Neural progenitor cell (in vitro differentiated cells): ENCODE data around the gene DTYMK. TPM values are rescaled to one million over a fixed set of nuclear protein-coding genes. Genes with fewer than 3 reads are reported as not detected.

Experiments used
- DNase-seq: peaks from one replicate; pipeline ENCODE4 v3.0.0-alpha.2; 2016; ENCODE audit warnings: low spot score
- H2AFZ ChIP-seq: fragments of 200-600 bp; sonication (generic); replicated peaks from 2 replicates; pipeline ENCODE4 v1.6.1; 2016; ENCODE audit warnings: antibody characterized with exemption
- H3F3A ChIP-seq: fragments of 200-600 bp; sonication (generic); 2 replicates; pipeline ENCODE4 v1.6.1; 2016; ENCODE audit warnings: antibody characterized with exemption, low read depth
- H3K27ac ChIP-seq: fragments of 200-600 bp; sonication (generic); 2 replicates; pipeline ENCODE4 v1.5.1; 2016; ENCODE audit warnings: mild to moderate bottlenecking
- H3K27me3 ChIP-seq: fragments of 200-600 bp; sonication (generic); 2 replicates; pipeline ENCODE4 v1.6.1; 2016; ENCODE audit warnings: mild to moderate bottlenecking, moderate library complexity
- H3K36me3 ChIP-seq: fragments of 200-600 bp; sonication (generic); 2 replicates; pipeline ENCODE4 v1.5.1; 2016
- H3K4me1 ChIP-seq: fragments of 200-600 bp; sonication (generic); 2 replicates; pipeline ENCODE4 v1.6.1; 2016; ENCODE audit warnings: mixed run types
- H3K4me2 ChIP-seq: fragments of 200-600 bp; sonication (generic); 2 replicates; pipeline ENCODE4 v1.6.1; 2016
- H3K4me3 ChIP-seq: fragments of 200-600 bp; sonication (generic); 2 replicates; pipeline ENCODE4 v1.5.1; 2016
- H3K79me2 ChIP-seq: fragments of 200-600 bp; sonication (generic); 2 replicates; pipeline ENCODE4 v1.6.1; 2016; ENCODE audit warnings: low read depth
- H3K9ac ChIP-seq: fragments of 200-600 bp; sonication (generic); 2 replicates; pipeline ENCODE4 v1.6.1; 2016
- H3K9me3 ChIP-seq: fragments of 200-600 bp; sonication (generic); 2 replicates; pipeline ENCODE4 v1.5.1; 2016; ENCODE audit warnings: low read depth
- H4K20me1 ChIP-seq: fragments of 200-600 bp; sonication (generic); 2 replicates; pipeline ENCODE4 v1.6.1; 2016; ENCODE audit warnings: low read depth
- H3K27ac Mint-ChIP-seq: 3 replicates; pipeline ENCODE4 v1.8.0; 2021; ENCODE audit warnings: mixed read lengths
- H3K27me3 Mint-ChIP-seq: 2 replicates; pipeline ENCODE4 v1.8.0; 2022; ENCODE audit warnings: low read depth, mild to moderate bottlenecking, inconsistent platforms, moderate library complexity, mixed read lengths; ENCODE audit not compliant: insufficient read depth
- H3K36me3 Mint-ChIP-seq: 3 replicates; pipeline ENCODE4 v1.8.0; 2021; ENCODE audit warnings: mixed read lengths
- H3K4me1 Mint-ChIP-seq: 3 replicates; pipeline ENCODE4 v1.8.0; 2021; ENCODE audit warnings: mixed read lengths
- H3K4me3 Mint-ChIP-seq: 3 replicates; pipeline ENCODE4 v1.8.0; 2021; ENCODE audit warnings: mild to moderate bottlenecking, moderate library complexity, mixed read lengths
- H3K9me3 Mint-ChIP-seq: 3 replicates; pipeline ENCODE4 v1.8.0; 2020; ENCODE audit warnings: mixed read lengths
- EZH2 ChIP-seq: fragments of 200-600 bp; sonication (generic); IDR thresholded peaks from 2 replicates; pipeline ENCODE4 v1.6.1; 2017; ENCODE audit warnings: antibody characterized with exemption, mild to moderate bottlenecking, moderate library complexity
- EZH2phosphoT487 ChIP-seq: fragments of 200-600 bp; sonication (generic); IDR thresholded peaks from 2 replicates; pipeline ENCODE4 v1.6.1; 2017; ENCODE audit warnings: antibody characterized with exemption
- total RNA-seq: library from RNA; depleted of rRNA; stranded (reverse); fragments of >200 nt; gene quantifications from 2 replicates; pipeline ENCODE4 v1.2.3, GENCODE V29; 2015; ENCODE audit warnings: low replicate concordance
- TF ChIP-seq, protein P1 (sequence below): fragments of 200-600 bp; sonication (generic); IDR thresholded peaks from 2 replicates; pipeline ENCODE4 v1.5.1; 2017; ENCODE audit warnings: antibody characterized with exemption, mild to moderate bottlenecking

Gene DTYMK
- total RNA-seq, 1 donor from 2014 or later, result 43.4 TPM

DNA sequence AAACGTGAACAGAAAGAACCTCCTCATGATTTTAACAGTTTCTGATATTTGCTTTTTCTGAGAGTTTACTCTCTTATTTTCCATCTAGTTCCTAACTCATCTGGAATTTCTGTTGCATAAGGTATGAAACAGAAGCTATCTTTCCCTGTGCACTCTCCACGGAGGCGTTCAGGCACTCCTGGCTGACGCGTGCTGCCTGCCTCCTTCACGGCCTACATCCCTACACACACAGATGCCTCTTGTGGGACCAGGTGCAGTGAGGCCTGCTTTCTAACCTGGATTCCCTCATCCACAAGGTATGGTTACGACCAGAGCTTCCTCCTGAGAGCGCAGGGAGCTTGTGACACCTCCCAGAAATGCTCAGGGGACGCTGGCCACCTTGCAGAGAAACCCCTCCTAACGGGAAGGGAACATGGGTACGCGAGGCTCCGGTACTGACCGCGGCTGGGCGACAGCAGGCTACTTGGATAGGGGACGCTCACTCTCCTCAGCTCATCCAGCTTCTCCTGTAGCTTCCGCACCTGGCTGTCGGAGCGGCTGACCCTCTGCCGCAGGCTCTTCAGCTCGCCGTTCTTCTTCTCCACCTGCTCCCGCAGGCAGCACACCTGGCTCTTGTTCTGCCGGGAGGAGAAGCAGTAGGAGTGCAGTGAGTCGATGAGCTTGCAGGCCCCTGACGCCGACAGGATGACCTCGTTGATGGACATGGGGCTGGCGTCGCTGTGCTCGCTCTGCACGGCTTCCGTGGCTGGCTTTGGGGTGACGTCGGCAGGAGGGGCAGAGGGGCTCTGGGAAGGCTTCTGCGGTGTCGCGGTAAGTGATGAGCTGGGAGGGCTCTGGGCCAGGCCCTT is 53.9 kb downstream of the DTYMK start:
- peaks cover 6% of the 10 kb centered on the region for H3F3A ChIP-seq
- DNase-seq, result no peak
- H4K20me1 ChIP-seq, result peaks cover 32% of the 10 kb centered on the region
- Mint-ChIP-seq H3K27me3 (no peaks in the 10 kb centered on the region), H3K36me3 (peaks cover 16% of the 10 kb centered on the region), H3K9me3 (no peaks in the 10 kb centered on the region), H3K4me1 (peaks cover 11% of the 10 kb centered on the region), H3K4me3 (no peak overlapping the region), H3K27ac (no peak overlapping the region)
- no peak overlapping the region for H3K27ac ChIP-seq
- peaks cover 3% of the 10 kb centered on the region for H3K4me1 ChIP-seq
- TF ChIP-seq EZH2phosphoT487 (no peak), EZH2 (no peak)
- TF ChIP-seq, protein P1, sequence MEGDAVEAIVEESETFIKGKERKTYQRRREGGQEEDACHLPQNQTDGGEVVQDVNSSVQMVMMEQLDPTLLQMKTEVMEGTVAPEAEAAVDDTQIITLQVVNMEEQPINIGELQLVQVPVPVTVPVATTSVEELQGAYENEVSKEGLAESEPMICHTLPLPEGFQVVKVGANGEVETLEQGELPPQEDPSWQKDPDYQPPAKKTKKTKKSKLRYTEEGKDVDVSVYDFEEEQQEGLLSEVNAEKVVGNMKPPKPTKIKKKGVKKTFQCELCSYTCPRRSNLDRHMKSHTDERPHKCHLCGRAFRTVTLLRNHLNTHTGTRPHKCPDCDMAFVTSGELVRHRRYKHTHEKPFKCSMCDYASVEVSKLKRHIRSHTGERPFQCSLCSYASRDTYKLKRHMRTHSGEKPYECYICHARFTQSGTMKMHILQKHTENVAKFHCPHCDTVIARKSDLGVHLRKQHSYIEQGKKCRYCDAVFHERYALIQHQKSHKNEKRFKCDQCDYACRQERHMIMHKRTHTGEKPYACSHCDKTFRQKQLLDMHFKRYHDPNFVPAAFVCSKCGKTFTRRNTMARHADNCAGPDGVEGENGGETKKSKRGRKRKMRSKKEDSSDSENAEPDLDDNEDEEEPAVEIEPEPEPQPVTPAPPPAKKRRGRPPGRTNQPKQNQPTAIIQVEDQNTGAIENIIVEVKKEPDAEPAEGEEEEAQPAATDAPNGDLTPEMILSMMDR, result no peak
- no peaks in the 10 kb centered on the region for H3K9me3 ChIP-seq
- H3K36me3 ChIP-seq, result no peaks in the 10 kb centered on the region
- no peak overlapping the region for H3K9ac ChIP-seq
- H3K27me3 ChIP-seq, result no peaks in the 10 kb centered on the region
- H3K4me3 ChIP-seq, result no peak overlapping the region
- H2AFZ ChIP-seq, result no peak overlapping the region
- peaks cover 66% of the 10 kb centered on the region for H3K79me2 ChIP-seq
- H3K4me2 ChIP-seq, result no peak overlapping the region

DNA sequence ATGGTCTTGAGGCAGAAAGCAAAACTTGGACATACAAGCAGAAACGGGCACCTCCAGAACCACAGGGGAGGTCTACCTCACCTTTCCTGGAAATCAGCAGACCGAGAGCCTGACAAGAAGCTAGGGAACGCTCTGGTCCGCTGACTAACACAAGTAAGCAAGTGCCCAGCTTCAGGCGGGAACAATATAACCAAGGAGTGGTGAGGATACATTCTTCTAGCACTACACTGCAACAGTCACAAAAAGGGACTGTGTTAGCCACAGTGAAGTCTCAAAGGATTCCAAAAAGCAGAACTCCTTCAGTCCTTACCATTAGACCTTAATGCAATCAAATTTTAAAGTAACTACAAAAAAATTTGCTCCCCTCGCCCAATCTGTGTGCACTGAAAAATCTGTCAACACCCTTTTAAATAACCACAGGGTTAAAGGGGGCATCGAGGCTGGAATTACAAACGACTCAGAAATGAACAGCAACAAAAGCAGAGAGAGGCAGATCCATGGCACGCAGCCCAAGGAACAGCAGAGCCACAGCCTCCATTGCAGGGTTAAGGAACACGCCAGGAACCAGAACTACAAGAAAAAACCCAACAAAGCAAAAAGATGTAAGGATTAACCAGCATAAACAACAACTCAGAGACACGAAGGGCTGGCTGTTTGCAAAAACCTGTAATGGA is 56.7 kb downstream of the DTYMK start:
- Histone ChIP-seq H3K9ac (no peak overlapping the region), H3K9me3 (no peaks in the 10 kb centered on the region), H3K4me2 (no peak overlapping the region), H4K20me1 (peaks cover 20% of the 10 kb centered on the region), H3F3A (no peaks in the 10 kb centered on the region), H3K27me3 (no peaks in the 10 kb centered on the region), H2AFZ (no peak overlapping the region), H3K4me1 (no peaks in the 10 kb centered on the region), H3K36me3 (no peaks in the 10 kb centered on the region), H3K27ac (no peak overlapping the region), H3K79me2 (peaks cover 56% of the 10 kb centered on the region), H3K4me3 (no peak overlapping the region)
- Mint-ChIP-seq H3K27me3 (no peaks in the 10 kb centered on the region), H3K36me3 (peaks cover 26% of the 10 kb centered on the region), H3K4me3 (no peak overlapping the region), H3K4me1 (peaks cover 9% of the 10 kb centered on the region), H3K27ac (peak overlapping the region; percentile 63), H3K9me3 (no peaks in the 10 kb centered on the region)
- DNase-seq, result no peak
- no peak for TF ChIP-seq EZH2phosphoT487
- TF ChIP-seq EZH2, result no peak
- TF ChIP-seq, protein P1, result no peak

DNA sequence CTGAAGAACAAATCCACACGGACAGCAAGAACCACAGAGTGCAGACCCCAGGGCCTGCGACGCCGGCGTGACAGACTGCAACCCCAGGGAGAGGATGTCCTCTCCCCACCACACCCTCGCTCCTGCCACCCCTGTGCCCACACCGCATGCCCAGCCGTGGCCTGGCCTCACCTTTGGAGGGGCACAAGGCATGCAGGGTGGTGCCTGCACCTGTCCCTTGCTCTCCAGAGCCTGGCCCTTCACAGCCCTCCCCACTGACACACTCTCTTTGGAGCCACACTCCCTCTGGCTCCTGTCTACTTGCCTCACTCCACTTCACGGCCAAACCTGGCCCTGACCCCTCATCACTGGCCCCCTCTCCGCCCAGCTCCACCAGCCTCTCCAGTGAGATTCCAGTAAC is 58.9 kb downstream of the DTYMK start:
- Histone ChIP-seq H3K4me3 (no peak overlapping the region), H3K27me3 (no peaks in the 10 kb centered on the region), H2AFZ (no peak overlapping the region), H4K20me1 (peaks cover 14% of the 10 kb centered on the region), H3K9me3 (no peaks in the 10 kb centered on the region), H3K4me1 (no peaks in the 10 kb centered on the region), H3F3A (no peaks in the 10 kb centered on the region), H3K4me2 (no peak overlapping the region), H3K36me3 (no peaks in the 10 kb centered on the region), H3K27ac (no peak overlapping the region), H3K79me2 (peaks cover 51% of the 10 kb centered on the region), H3K9ac (no peak overlapping the region)
- peaks cover 6% of the 10 kb centered on the region for H3K4me1 Mint-ChIP-seq
- TF ChIP-seq EZH2phosphoT487 (no peak), EZH2 (no peak)
- TF ChIP-seq, protein P1, result no peak
- no peaks in the 10 kb centered on the region for H3K9me3 Mint-ChIP-seq
- H3K27me3 Mint-ChIP-seq, result no peaks in the 10 kb centered on the region
- peaks cover 23% of the 10 kb centered on the region for H3K36me3 Mint-ChIP-seq
- H3K27ac Mint-ChIP-seq, result no peak overlapping the region
- no peak overlapping the region for H3K4me3 Mint-ChIP-seq
- no peak for DNase-seq

Other genes starting within 250 kb of the DTYMK start
- 164 and 378 TPM in 2 replicates for gene STK25, start 178.2 kb downstream of the DTYMK start, total RNA-seq
- 2.0 and 5.5 TPM in 2 replicates for gene BOK, start 128.1 kb downstream of the DTYMK start, total RNA-seq
- gene THAP4, start 49.7 kb downstream of the DTYMK start, total RNA-seq, result 25.6 and 43.2 TPM in 2 replicates
- 80.7 and 114 TPM in 2 replicates for gene ATG4B, start 49.1 kb downstream of the DTYMK start, total RNA-seq
- 38.2 and 49.0 TPM in 2 replicates for gene ING5, start 15.2 kb upstream of the DTYMK start, total RNA-seq
- 3.5 and 15.4 TPM in 2 replicates for gene D2HGDH, start 47.8 kb upstream of the DTYMK start, total RNA-seq
- 0.09 TPM in 1 of 2 replicates, not detected in the other for gene GAL3ST2, start 90.0 kb upstream of the DTYMK start, total RNA-seq
- 1.2 TPM in 1 of 2 replicates, not detected in the other for gene NEU4, start 122.4 kb upstream of the DTYMK start, total RNA-seq
- gene PDCD1, start 172.1 kb upstream of the DTYMK start, total RNA-seq, result not detected in 2 replicates
- not detected in 2 replicates for gene RTP5, start 182.9 kb upstream of the DTYMK start, total RNA-seq